ENCODE results near the gene BRS3. TPM values are rescaled to one million over a fixed set of nuclear protein-coding genes. Genes with fewer than 3 reads are reported as not detected.

Gene BRS3
- total RNA-seq, 1 donor from 2014 or later: not detected

GRCh38 chrX:136450050-136450830 is 37.5 kb upstream of the BRS3 start:
- Histone ChIP-seq H3K27ac (no peak overlapping the region), H3K4me1 (no peaks in the 10 kb centered on the region), H3K36me3 (no peaks in the 10 kb centered on the region), H3K27me3 (no peaks in the 10 kb centered on the region), H3K4me3 (no peak overlapping the region), H3K9me3 (no peaks in the 10 kb centered on the region)
- intact Hi-C loops (cut with DNase I): no loop called here
- DNase-seq (ENCODE audit: extremely low spot score in 2 of 2): no peak
- TF ChIP-seq POLR2AphosphoS5 (IDR thresholded peaks at IDR 0.05; ENCODE audit: insufficient read depth in 1 of 2, low read depth in 1 of 2) (no peak), CTCF (IDR thresholded peaks at IDR 0.05) (no peak), POLR2A (IDR thresholded peaks at IDR 0.05) (no peak)

- intact Hi-C loops (cut with DNase I): no loop called here
- Histone ChIP-seq H3K27ac (no peak overlapping the region), H3K27me3 (no peaks in the 10 kb centered on the region), H3K36me3 (no peaks in the 10 kb centered on the region), H3K9me3 (no peaks in the 10 kb centered on the region), H3K4me1 (no peaks in the 10 kb centered on the region), H3K4me3 (no peak overlapping the region)
- TF ChIP-seq CTCF (IDR thresholded peaks at IDR 0.05) (no peak), POLR2AphosphoS5 (IDR thresholded peaks at IDR 0.05; ENCODE audit: insufficient read depth in 1 of 2, low read depth in 1 of 2) (no peak), POLR2A (IDR thresholded peaks at IDR 0.05) (no peak)
- DNase-seq (ENCODE audit: extremely low spot score in 2 of 2): no peak
Observed at GRCh38 chrX:136452614-136453013, 35.1 kb upstream of the BRS3 start.

GRCh38 chrX:136453114-136453513 is 34.6 kb upstream of the BRS3 start:
- no peak for DNase-seq (ENCODE audit: extremely low spot score in 2 of 2)
- Histone ChIP-seq H3K36me3 (no peaks in the 10 kb centered on the region), H3K4me1 (no peaks in the 10 kb centered on the region), H3K9me3 (no peaks in the 10 kb centered on the region), H3K4me3 (no peak overlapping the region), H3K27ac (no peak overlapping the region), H3K27me3 (no peaks in the 10 kb centered on the region)
- TF ChIP-seq CTCF (IDR thresholded peaks at IDR 0.05) (no peak), POLR2A (IDR thresholded peaks at IDR 0.05) (no peak), POLR2AphosphoS5 (IDR thresholded peaks at IDR 0.05; ENCODE audit: insufficient read depth in 1 of 2, low read depth in 1 of 2) (no peak)
- intact Hi-C loops (cut with DNase I): no loop called here

- TF ChIP-seq POLR2AphosphoS5 (IDR thresholded peaks at IDR 0.05; ENCODE audit: insufficient read depth in 1 of 2, low read depth in 1 of 2) (no peak), POLR2A (IDR thresholded peaks at IDR 0.05) (no peak), CTCF (IDR thresholded peaks at IDR 0.05) (no peak)
- no peaks in the 10 kb centered on the region for H3K27me3 ChIP-seq
- intact Hi-C loops (cut with DNase I): no loop called here
- no peaks in the 10 kb centered on the region for H3K9me3 ChIP-seq
- H3K4me3 ChIP-seq: no peak overlapping the region
- no peaks in the 10 kb centered on the region for H3K36me3 ChIP-seq
- no peak overlapping the region for H3K27ac ChIP-seq
- no peaks in the 10 kb centered on the region for H3K4me1 ChIP-seq
- DNase-seq (ENCODE audit: extremely low spot score in 2 of 2): no peak
Observed at GRCh38 chrX:136453771-136454170, 34.0 kb upstream of the BRS3 start.

- no peak for DNase-seq (ENCODE audit: extremely low spot score in 2 of 2)
- intact Hi-C loops (cut with DNase I): no loop called here
- TF ChIP-seq POLR2AphosphoS5 (IDR thresholded peaks at IDR 0.05; ENCODE audit: insufficient read depth in 1 of 2, low read depth in 1 of 2) (no peak), POLR2A (IDR thresholded peaks at IDR 0.05) (no peak), CTCF (IDR thresholded peaks at IDR 0.05) (no peak)
- Histone ChIP-seq H3K27me3 (no peaks in the 10 kb centered on the region), H3K4me3 (no peak overlapping the region), H3K36me3 (no peaks in the 10 kb centered on the region), H3K4me1 (no peaks in the 10 kb centered on the region), H3K9me3 (no peaks in the 10 kb centered on the region), H3K27ac (no peak overlapping the region)
Observed at GRCh38 chrX:136456133-136456532, 31.6 kb upstream of the BRS3 start.

Data from vagina (tissue), 2 donors.